ENCODE results near the gene BATF2. TPM values are rescaled to one million over a fixed set of nuclear protein-coding genes. Genes with fewer than 3 reads are reported as not detected.

BATF2 gene
- total and polyA plus RNA-seq, 8 donors = 0.73 to 29.5 (median 3.4) TPM; not detected in 1

DNA sequence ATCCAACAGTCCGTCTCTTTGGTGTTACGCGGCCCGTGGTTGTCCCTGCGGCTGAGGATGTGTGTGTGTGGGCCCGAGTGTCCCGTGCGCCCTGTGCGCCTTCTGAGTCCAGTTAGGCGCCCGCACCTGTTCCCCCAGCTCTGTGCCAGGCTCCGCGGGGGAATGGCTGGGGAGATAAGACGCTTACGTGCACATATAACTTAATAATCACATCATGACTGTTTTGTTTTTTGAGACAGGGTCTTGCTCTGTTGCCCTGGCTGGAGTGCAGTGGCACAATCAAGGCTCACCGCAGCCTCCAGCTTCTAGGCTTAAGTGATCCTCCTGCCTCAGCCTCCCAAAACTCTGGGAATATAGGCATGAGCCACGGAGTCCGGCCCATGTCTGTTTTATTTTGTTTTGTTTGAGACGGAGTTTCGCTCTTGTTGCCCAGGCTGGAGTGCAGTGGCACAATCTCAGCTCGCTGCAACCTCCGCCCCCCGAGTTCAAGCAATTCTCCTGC is 18.0 kb upstream of the BATF2 start:
- 29 to 90% (median 31%) methylated on average over 8 to 23 of the region's 23 CpGs for WGBS, 5 donors
- H3K27me3 ChIP-seq = no peaks in the 10 kb centered on the region
- peak overlapping the region; percentile 64 to 84 (median 79) for H3K4me3 ChIP-seq
- intact Hi-C loops (cut with DNase I; ENCODE audit: low total_unique reads) = no loop called here
- peak in 1 of 2 donors; percentile 36 for DNase-seq
- no peak for TF ChIP-seq EP300 (IDR thresholded peaks at IDR 0.05)
- TF ChIP-seq, protein P1, sequence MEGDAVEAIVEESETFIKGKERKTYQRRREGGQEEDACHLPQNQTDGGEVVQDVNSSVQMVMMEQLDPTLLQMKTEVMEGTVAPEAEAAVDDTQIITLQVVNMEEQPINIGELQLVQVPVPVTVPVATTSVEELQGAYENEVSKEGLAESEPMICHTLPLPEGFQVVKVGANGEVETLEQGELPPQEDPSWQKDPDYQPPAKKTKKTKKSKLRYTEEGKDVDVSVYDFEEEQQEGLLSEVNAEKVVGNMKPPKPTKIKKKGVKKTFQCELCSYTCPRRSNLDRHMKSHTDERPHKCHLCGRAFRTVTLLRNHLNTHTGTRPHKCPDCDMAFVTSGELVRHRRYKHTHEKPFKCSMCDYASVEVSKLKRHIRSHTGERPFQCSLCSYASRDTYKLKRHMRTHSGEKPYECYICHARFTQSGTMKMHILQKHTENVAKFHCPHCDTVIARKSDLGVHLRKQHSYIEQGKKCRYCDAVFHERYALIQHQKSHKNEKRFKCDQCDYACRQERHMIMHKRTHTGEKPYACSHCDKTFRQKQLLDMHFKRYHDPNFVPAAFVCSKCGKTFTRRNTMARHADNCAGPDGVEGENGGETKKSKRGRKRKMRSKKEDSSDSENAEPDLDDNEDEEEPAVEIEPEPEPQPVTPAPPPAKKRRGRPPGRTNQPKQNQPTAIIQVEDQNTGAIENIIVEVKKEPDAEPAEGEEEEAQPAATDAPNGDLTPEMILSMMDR (IDR thresholded peaks at IDR 0.05) = no peak
- TF ChIP-seq POLR2A (IDR thresholded peaks at IDR 0.05) = no peak
- TF ChIP-seq POLR2AphosphoS5 (IDR thresholded peaks at IDR 0.05) = no peak
- H3K27ac ChIP-seq = peak overlapping the region; percentile 97 to 100 (median 99)
- peaks cover 4 to 23% (median 18%) of the 10 kb centered on the region in 4 donors for H3K36me3 ChIP-seq
- peaks cover 12 to 32% (median 29%) of the 10 kb centered on the region in 4 donors for H3K4me1 ChIP-seq
- H3K9me3 ChIP-seq = no peaks in the 10 kb centered on the region

DNA sequence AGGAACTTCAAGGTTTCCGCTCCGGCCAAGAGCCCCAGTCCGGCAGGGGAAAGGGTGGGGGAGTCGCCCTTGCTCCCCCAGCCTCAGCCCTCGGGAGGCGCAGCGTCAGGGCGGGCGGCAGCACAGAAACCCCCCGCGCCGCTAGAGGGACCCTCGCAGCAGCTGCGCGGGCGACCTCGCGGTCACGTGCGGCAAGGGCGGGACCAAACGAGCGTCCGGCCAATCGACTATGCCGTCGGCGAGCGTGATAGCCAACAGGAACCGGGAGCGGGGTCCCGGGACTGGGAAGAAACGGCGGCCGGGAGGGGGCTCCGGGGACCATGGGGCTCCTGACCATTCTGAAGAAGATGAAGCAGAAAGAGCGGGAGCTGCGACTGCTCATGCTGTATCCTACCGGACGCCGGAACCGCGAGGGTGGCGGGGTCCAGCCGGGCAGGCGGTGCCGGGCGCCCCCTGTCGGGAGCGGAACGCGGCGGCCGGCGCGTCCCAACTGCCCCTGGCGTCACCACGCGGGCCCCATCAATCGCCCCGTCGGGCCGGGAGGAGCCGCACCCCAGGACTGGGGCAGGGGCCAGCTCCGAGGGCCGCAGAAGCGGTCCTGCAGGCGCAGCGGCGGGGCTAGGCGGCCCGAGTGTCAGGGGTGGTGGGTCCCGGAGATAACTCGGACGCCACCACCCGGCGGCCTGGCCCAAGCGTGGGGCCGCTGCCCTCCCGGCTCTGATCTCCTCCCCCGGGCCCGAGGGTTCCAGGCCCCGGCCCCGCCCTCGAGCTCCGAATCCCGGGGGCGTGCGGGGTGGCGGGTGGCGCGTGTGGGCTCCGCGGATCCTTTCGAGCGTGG is 17.3 kb upstream of the BATF2 start, which contains the start of gene ARL2:
Gene ARL2 (plus strand): TSS at position 273 of the 838 bp plus-strand sequence. CDS start 48 bp downstream, at position 321.
- intact Hi-C loops (cut with DNase I; ENCODE audit: low total_unique reads) = no loop called here
- WGBS, 5 donors = 0 to 1% (median 1%) methylated on average over 27 to 96 of the region's 96 CpGs
- H3K27ac ChIP-seq = peak within 1 kb of the TSS; percentile 97 to 100 (median 99)
- TF ChIP-seq POLR2A (IDR thresholded peaks at IDR 0.05) (no peak), POLR2AphosphoS5 (IDR thresholded peaks at IDR 0.05) (peak in 2 of 3 donors; percentile 3 to 28), EP300 (IDR thresholded peaks at IDR 0.05) (no peak)
- TF ChIP-seq, protein P1 (IDR thresholded peaks at IDR 0.05) = peak in 5 of 7 experiments; percentile 73 to 93 (median 86)
- peaks cover 4 to 16% (median 11%) of the 10 kb centered on the region in 4 donors for H3K36me3 ChIP-seq
- peak; percentile 89 to 98 for DNase-seq
- H3K27me3 ChIP-seq = no peaks in the 10 kb centered on the region
- peak within 1 kb of the TSS; percentile 64 to 84 (median 79) for H3K4me3 ChIP-seq
- H3K9me3 ChIP-seq = no peaks in the 10 kb centered on the region
- peaks cover 12 to 32% (median 29%) of the 10 kb centered on the region in 4 donors for H3K4me1 ChIP-seq

DNA sequence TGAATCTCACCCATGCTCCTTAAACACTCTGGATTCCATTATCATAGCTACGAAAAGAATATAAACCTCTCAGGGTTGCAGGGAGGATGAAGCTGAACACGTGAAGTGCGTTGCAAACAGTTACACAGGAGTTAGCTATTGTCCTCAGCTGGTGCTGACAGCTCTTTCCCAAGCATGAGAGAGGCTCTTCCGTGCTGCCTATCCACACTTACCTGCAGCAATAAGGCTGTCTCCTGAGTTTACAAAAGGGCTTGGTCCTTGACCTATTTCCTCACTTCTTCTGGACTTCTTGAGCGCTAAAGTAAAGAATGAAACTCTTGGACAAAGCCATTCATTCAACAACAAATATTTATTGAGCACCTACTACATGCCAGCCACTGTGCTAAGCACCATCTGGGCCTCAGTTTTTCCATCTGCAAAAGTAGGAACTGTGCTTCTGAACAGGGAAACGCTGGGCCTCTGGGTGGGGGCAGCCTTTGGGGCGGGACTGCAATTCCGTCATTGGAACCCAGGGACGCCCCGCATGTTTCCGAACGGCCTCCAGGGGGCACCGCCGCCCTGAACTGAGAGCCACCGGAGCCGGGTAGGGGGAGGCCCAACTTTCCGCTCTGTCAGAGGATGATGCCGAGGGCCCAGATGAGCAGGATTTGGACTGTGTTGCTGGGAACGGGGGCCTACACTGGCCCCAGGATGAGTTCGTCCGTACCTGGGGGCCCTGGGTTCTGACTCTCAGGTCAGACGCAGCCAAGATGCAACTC is 16.5 kb upstream of the BATF2 start:
- no peaks in the 10 kb centered on the region for H3K9me3 ChIP-seq
- intact Hi-C loops (cut with DNase I; ENCODE audit: low total_unique reads) = no loop called here
- no peaks in the 10 kb centered on the region for H3K27me3 ChIP-seq
- peaks cover 12 to 32% (median 29%) of the 10 kb centered on the region in 4 donors for H3K4me1 ChIP-seq
- peak overlapping the region; percentile 97 to 100 (median 99) for H3K27ac ChIP-seq
- TF ChIP-seq, protein P1 (IDR thresholded peaks at IDR 0.05) = peak in 5 of 7 experiments; percentile 52 to 88 (median 77)
- TF ChIP-seq POLR2AphosphoS5 (IDR thresholded peaks at IDR 0.05) = peak in 2 of 3 donors; percentile 72 to 79
- no peak for TF ChIP-seq POLR2A (IDR thresholded peaks at IDR 0.05)
- no peak for TF ChIP-seq EP300 (IDR thresholded peaks at IDR 0.05)
- H3K36me3 ChIP-seq = peaks cover 0 to 8% (median 3%) of the 10 kb centered on the region in 4 donors
- peak overlapping the region; percentile 64 to 84 (median 79) for H3K4me3 ChIP-seq
- 11 to 29% (median 12%) methylated on average over 9 to 22 of the region's 22 CpGs for WGBS, 5 donors
- DNase-seq = peak; percentile 93 to 97

DNA sequence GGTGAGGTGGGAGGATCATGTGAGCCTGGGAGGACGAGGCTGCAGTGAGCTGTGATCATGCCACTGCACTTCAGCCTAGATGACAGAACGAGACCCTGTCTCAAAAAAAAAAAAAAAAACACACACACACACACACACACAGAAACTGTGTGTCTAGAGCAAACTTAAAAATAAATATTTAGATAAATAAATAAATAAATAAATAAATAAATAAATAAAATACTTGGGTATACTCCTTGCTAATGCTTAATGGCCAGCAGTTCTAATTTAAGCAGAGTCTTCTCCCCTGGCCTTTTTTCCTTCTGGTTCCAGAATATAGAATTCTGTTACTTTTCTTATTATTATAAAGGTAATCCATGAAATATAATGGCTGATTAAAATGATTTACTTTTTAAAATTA is 12.1 kb upstream of the BATF2 start:
- 74 to 84% (median 82%) methylated on average over 2 of the region's 2 CpGs for WGBS, 5 donors
- H3K4me1 ChIP-seq = peaks cover 5 to 12% (median 8%) of the 10 kb centered on the region in 4 donors

More for the DNA sequence above, 12.1 kb upstream of the BATF2 start:
- intact Hi-C loops (cut with DNase I; ENCODE audit: low total_unique reads) = no loop called here
- no peaks in the 10 kb centered on the region for H3K9me3 ChIP-seq
- H3K4me3 ChIP-seq = no peak overlapping the region
- H3K27ac ChIP-seq = no peak overlapping the region
- no peak for DNase-seq
- no peaks in the 10 kb centered on the region for H3K36me3 ChIP-seq
- TF ChIP-seq POLR2A (IDR thresholded peaks at IDR 0.05) (no peak), POLR2AphosphoS5 (IDR thresholded peaks at IDR 0.05) (no peak), EP300 (IDR thresholded peaks at IDR 0.05) (no peak)
- TF ChIP-seq, protein P1 (IDR thresholded peaks at IDR 0.05) = no peak
- no peaks in the 10 kb centered on the region for H3K27me3 ChIP-seq
